Neural crest cell (in vitro differentiated cells): ENCODE measurements around the gene BPI. TPM values are rescaled to one million over a fixed set of nuclear protein-coding genes. Genes with fewer than 3 reads are reported as not detected.
"Not testable (repeated sequence)": the region's sequence is repeated elsewhere in the genome, so short reads cannot be mapped to it uniquely, and the experiment has no call there.

ENCODE experiments used
- DNase-seq: peaks from one replicate; pipeline ENCODE4 v3.0.0; 2021; ENCODE audit warnings: low read depth, mixed read lengths, low spot score
- H3K27ac Mint-ChIP-seq: one replicate; pipeline ENCODE4 v1.8.0; 2021; ENCODE audit warnings: mild to moderate bottlenecking, mixed read lengths; ENCODE audit not compliant: unreplicated experiment
- H3K27me3 Mint-ChIP-seq: 2 replicates; pipeline ENCODE4 v1.8.0; 2021; ENCODE audit warnings: low read depth, mild to moderate bottlenecking, mixed read lengths
- H3K36me3 Mint-ChIP-seq: 2 replicates; pipeline ENCODE4 v1.8.0; 2021; ENCODE audit warnings: low read depth, mild to moderate bottlenecking, mixed read lengths
- H3K4me1 Mint-ChIP-seq: 2 replicates; pipeline ENCODE4 v1.8.0; 2021; ENCODE audit warnings: mixed read lengths
- H3K4me3 Mint-ChIP-seq: one replicate; pipeline ENCODE4 v1.8.0; 2021; ENCODE audit warnings: mild to moderate bottlenecking, mixed read lengths
- H3K9me3 Mint-ChIP-seq: 2 replicates; pipeline ENCODE4 v1.8.0; 2021; ENCODE audit warnings: mixed read lengths
- total RNA-seq: library from RNA; stranded (reverse); gene quantifications from 2 replicates; pipeline ENCODE4 v1.2.1, GENCODE V29; 2021
- TF ChIP-seq, protein P1 (sequence below): fragments of 200-600 bp; sonication (generic); conservative IDR thresholded peaks from 2 replicates; pipeline ENCODE4 v1.5.0; 2021; ENCODE audit warnings: antibody characterized with exemption, mild to moderate bottlenecking

BPI gene
- total RNA-seq, 1 donor from 2014 or later = not detected

DNA sequence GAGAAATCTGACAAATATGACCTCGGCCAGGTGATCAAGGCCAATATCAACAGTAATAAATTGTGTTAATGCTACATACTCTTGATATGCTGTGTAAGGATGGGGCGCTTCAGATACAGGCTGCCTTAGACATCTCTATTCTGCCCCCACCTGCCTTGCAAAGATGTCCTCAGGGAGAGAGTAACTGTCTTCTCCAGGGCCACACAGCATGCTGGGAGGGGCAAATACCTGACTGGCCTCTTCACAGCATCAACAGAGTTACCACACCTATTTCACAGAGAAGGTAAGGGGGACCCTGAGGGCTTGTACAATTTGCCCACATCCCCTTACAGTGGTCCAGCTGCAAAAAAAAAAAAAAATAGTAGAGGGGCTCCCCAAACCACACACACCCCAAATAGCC is 26.3 kb upstream of the BPI start:
- Mint-ChIP-seq H3K36me3 (peaks cover 12% of the 10 kb centered on the region), H3K4me1 (peaks cover 46% of the 10 kb centered on the region), H3K9me3 (peaks cover 20% of the 10 kb centered on the region), H3K4me3 (no peak overlapping the region), H3K27ac (peak overlapping the region; percentile 96), H3K27me3 (no peaks in the 10 kb centered on the region)
- TF ChIP-seq, protein P1, sequence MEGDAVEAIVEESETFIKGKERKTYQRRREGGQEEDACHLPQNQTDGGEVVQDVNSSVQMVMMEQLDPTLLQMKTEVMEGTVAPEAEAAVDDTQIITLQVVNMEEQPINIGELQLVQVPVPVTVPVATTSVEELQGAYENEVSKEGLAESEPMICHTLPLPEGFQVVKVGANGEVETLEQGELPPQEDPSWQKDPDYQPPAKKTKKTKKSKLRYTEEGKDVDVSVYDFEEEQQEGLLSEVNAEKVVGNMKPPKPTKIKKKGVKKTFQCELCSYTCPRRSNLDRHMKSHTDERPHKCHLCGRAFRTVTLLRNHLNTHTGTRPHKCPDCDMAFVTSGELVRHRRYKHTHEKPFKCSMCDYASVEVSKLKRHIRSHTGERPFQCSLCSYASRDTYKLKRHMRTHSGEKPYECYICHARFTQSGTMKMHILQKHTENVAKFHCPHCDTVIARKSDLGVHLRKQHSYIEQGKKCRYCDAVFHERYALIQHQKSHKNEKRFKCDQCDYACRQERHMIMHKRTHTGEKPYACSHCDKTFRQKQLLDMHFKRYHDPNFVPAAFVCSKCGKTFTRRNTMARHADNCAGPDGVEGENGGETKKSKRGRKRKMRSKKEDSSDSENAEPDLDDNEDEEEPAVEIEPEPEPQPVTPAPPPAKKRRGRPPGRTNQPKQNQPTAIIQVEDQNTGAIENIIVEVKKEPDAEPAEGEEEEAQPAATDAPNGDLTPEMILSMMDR = no peak
- DNase-seq = no peak

DNA sequence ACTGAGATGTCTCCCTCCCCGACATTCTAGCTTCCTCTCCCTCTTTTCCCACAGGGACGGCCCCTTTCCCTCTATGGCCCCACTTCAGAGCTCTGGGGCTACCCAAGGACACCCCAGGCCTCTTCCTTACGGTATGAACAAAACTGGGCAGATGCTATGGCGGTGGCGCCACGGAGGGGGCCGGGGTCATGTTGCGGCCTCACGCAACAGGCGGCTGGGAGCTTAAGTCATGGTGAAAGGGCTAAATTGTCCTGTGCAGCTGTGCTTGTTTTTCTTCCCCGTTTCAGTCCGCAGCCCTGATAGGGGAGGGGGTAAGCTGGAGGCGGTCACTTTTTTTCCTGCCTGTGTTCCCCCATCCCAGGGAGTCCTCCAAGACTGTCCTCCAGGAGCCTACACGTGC is 25.8 kb upstream of the BPI start:
- H3K36me3 Mint-ChIP-seq = peaks cover 12% of the 10 kb centered on the region
- peak overlapping the region; percentile 96 for H3K27ac Mint-ChIP-seq
- H3K9me3 Mint-ChIP-seq = peaks cover 22% of the 10 kb centered on the region
- peak overlapping the region; percentile 67 for H3K4me3 Mint-ChIP-seq
- H3K27me3 Mint-ChIP-seq = no peaks in the 10 kb centered on the region
- TF ChIP-seq, protein P1 = no peak
- peaks cover 41% of the 10 kb centered on the region for H3K4me1 Mint-ChIP-seq
- DNase-seq = peak; percentile 33

GRCh38 chr20:38278763-38279162 is 25.2 kb upstream of the BPI start:
- no peak for DNase-seq
- Mint-ChIP-seq H3K9me3 (peaks cover 25% of the 10 kb centered on the region), H3K27me3 (no peaks in the 10 kb centered on the region), H3K4me3 (peak overlapping the region; percentile 67), H3K27ac (no peak overlapping the region), H3K36me3 (peaks cover 12% of the 10 kb centered on the region), H3K4me1 (peaks cover 35% of the 10 kb centered on the region)
- TF ChIP-seq, protein P1 = no peak

GRCh38 chr20:38281176-38281915 is 22.6 kb upstream of the BPI start:
- Mint-ChIP-seq H3K9me3 (peaks cover 17% of the 10 kb centered on the region), H3K4me1 (peaks cover 29% of the 10 kb centered on the region), H3K27ac (peak overlapping the region; percentile 12)
- H3K4me3 Mint-ChIP-seq, H3K27me3 Mint-ChIP-seq, H3K36me3 Mint-ChIP-seq, DNase-seq: not testable (repeated sequence)

GRCh38 chr20:38283236-38283635 is 20.7 kb upstream of the BPI start:
- no peaks in the 10 kb centered on the region for H3K27me3 Mint-ChIP-seq
- H3K9me3 Mint-ChIP-seq = peaks cover 17% of the 10 kb centered on the region
- TF ChIP-seq, protein P1 = no peak
- no peak for DNase-seq
- no peak overlapping the region for H3K4me3 Mint-ChIP-seq
- H3K27ac Mint-ChIP-seq = no peak overlapping the region
- H3K4me1 Mint-ChIP-seq = peaks cover 38% of the 10 kb centered on the region
- H3K36me3 Mint-ChIP-seq = peaks cover 8% of the 10 kb centered on the region

DNA sequence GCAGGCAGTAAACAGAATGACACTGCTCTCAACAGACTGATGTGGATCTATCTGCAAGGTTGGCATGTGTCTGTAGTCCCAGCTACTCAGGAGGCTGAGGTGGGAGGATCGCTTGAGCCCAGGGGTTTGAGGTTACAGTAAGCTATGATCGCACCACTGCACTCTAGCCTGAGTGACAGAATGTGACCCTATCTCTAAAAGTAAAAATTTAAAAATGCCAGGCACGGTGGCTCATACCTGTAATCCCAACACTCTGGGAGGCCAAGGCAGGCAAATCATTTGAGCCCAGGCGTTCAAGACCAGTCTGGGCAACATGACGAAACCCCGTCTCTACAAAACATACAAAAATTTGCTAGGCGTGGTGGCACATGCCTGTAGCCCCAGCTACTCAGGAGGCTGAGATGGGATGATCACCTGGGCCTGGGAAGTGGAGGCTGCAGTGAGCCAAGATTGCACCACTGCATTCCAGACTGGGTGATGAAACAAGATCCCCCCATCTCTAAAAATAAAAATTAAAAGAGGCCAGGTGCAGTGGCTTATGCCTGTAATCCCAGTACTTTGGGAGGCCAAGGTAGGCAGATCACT is 19.8 kb upstream of the BPI start:
- not testable (repeated sequence) for H3K27me3 Mint-ChIP-seq, DNase-seq, H3K36me3 Mint-ChIP-seq, H3K4me3 Mint-ChIP-seq
- H3K27ac Mint-ChIP-seq = peak overlapping the region; percentile 43
- H3K9me3 Mint-ChIP-seq = peaks cover 17% of the 10 kb centered on the region
- H3K4me1 Mint-ChIP-seq = peaks cover 39% of the 10 kb centered on the region
